Stimulated activated CD4-positive, alpha-beta T cell treated with anti-CD3 and anti-CD28 coated beads, Interleukin-4, amount 100 ng/mL, for 4 hours (primary cell): ENCODE measurements around the gene LMBR1.
"Not testable (repeated sequence)": the region's sequence is repeated elsewhere in the genome, so short reads cannot be mapped to it uniquely, and the experiment has no call there.

Experiments
- DNase-seq, 2 experiments: peaks; one replicate each; pipeline ENCODE4 v3.0.0-alpha.2; 2020

LMBR1 gene

GRCh38 chr7:156752367-156753228 is 140.4 kb downstream of the LMBR1 start:
- DNase-seq = no peak

GRCh38 chr7:156751319-156751718 is 141.7 kb downstream of the LMBR1 start:
- DNase-seq = peak; percentile 14 to 39

DNA sequence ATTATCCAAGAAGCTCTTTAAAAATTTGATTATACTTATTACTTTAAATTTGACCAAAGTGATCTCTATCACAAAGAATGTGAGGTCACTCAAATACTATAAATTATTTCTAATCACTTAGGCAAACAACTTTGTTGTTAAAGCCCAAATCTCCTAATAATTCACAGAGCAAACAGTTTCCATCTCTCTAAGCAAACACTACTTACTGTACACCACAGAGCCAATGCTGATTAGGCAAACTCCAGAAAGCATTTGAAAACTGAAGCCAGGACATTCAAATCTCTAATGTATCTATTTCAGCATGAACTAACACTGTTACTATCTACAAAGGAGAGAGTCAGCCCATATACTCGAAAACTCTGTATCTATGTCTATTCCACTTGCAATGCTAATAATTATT is 145.3 kb downstream of the LMBR1 start:
- DNase-seq = no peak

GRCh38 chr7:156746891-156747290 is 146.1 kb downstream of the LMBR1 start:
- no peak for DNase-seq

DNA sequence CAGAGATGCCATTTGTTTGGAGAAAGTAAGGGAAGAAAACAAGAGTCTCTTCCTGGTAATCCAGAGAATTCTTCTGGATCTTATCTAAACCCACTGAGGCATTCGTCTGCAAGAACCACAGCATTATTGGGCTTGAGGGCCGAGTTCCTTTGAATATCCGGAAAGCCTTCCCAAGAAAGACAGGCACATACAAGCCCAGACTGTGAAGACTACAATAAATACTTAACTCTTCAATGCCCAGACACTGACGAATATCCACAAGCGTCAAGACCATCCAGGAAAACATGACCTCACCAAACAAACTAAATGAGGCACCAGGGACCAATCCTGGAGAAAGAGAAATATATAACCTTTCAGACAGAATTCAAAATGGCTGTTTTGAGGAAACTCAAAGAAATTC is 153.4 kb downstream of the LMBR1 start:
- DNase-seq = no peak

DNA sequence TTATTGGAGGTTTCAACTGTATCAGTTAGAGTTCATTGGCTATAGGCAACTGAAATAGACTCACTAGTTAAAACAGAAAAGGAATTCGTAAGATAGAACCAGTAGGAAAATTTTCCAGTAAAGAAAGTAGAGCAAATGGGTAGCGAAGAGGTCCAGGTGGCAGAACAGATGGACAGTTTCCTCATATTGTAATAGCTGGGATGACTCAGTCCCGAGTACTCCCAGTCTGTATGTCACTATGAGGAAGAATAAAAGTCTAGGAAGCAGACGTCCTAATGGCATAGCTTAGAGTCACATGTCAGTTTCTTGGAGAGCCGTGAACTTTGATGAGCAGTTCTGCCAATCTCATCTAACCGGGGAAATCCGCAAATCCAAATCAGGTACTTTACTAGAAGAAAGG is 157.1 kb downstream of the LMBR1 start:
- no peak for DNase-seq

DNA sequence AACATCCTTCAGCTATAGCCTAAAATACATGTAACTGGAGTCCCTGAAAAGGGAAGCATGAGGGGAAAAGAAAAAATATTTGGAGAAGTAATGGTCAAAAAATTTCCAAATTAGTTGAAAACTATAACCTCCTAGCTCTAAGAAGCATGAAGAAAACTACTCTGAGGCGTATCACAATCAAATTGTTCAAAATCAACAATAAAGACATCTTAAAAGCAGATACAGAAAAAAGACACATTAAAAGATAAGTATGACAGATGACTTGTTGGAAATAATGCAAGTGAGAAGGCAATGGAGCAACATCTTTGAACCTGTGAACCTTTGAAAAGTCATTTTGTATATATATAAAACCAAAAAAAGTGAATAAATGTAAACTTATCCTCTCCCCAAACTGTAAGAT is 159.3 kb downstream of the LMBR1 start:
- DNase-seq = no peak

- no peak for DNase-seq
Observed at GRCh38 chr7:156732091-156732625, 160.8 kb downstream of the LMBR1 start.

- no peak for DNase-seq
Observed at GRCh38 chr7:156731651-156732050, 161.3 kb downstream of the LMBR1 start.

GRCh38 chr7:156725936-156726335 is 167.0 kb downstream of the LMBR1 start:
- no peak for DNase-seq

GRCh38 chr7:156725073-156725472 is 167.9 kb downstream of the LMBR1 start:
- no peak for DNase-seq

DNA sequence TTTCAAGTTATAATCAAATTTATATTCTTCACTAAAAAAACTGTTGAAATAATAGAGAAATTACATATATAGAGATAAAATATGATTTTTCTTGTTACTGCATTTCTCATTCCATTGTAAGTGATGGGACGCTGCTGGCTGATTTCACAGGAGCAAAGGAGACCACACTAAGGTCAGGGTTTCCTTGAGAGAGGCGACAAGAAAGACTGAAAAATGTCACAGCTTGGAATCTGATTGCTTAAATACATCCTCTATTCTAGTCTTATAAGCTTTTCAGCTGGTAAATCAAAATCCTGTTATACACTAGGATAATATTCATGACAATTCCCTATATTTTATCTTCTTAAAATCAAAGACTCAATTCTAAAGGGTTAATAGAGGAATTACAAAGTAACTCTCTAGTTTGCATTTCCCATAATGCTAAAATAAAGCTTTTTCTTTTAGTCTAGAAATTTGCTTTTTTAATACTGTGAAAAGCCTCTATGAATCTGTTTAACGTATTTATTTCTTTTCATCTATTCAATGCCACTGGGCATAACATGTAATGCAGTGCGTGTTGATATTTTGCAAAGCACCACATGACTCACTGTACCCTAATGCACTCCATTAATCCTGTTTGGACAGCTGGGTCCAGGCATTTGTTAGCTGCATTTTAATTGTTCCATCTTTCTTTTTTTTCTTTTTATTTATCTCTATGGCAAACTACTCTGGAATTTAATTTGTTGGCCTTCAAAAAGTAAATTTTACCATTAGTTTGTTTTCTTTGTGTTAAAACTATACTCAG is 170.7 kb downstream of the LMBR1 start:
- no peak for DNase-seq

- DNase-seq = no peak
Observed at GRCh38 chr7:156703773-156704482, 189.1 kb downstream of the LMBR1 start.

DNA sequence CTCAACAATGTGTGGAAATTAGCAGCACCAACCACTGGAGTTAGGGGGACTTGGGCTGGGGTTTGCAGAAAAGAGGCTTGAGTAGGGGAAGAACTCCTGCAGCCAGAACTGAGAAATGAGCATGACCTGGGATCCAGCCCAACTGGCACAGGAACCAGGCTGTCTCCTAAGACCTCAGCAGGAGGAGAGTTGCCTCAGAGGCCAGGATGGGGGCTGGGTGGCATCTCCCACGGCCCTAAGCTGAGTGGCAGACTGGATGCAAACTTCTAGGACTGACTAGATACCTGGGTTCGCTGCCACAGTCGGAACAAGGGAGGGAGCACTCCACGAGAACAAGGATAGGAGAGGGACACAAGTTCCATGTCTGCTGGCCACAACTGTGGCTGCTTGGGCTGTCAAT is 189.8 kb downstream of the LMBR1 start:
- no peak for DNase-seq

- DNase-seq = no peak
Observed at GRCh38 chr7:156702399-156702798, 190.6 kb downstream of the LMBR1 start.

- DNase-seq = not testable (repeated sequence)
Observed at GRCh38 chr7:156701787-156702186, 191.2 kb downstream of the LMBR1 start.

GRCh38 chr7:156698512-156698911 is 194.5 kb downstream of the LMBR1 start:
- not testable (repeated sequence) for DNase-seq

DNA sequence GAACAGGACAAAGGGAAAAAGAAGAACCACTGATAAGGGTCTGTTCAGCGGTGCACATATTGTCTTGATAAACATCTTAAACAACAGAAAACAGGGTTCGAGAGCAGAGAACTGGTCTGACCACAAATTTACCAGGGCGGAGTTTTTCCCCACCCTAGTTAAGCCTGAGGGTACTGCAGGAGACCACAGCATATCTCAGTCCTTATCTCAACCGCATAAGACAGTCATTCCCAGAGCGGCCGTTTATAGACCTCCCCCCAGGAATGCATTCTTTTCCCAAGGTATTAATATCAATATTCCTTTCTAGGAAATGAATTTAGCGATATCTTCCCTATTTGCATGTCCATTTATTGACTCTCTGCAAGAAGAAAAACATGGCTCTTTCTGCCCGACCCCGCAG is 195.7 kb downstream of the LMBR1 start:
- not testable (repeated sequence) for DNase-seq

- DNase-seq = no peak
Observed at GRCh38 chr7:156693627-156694026, 199.4 kb downstream of the LMBR1 start.

GRCh38 chr7:156692849-156693248 is 200.1 kb downstream of the LMBR1 start:
- no peak for DNase-seq

GRCh38 chr7:156691764-156692163 is 201.2 kb downstream of the LMBR1 start:
- no peak for DNase-seq

DNA sequence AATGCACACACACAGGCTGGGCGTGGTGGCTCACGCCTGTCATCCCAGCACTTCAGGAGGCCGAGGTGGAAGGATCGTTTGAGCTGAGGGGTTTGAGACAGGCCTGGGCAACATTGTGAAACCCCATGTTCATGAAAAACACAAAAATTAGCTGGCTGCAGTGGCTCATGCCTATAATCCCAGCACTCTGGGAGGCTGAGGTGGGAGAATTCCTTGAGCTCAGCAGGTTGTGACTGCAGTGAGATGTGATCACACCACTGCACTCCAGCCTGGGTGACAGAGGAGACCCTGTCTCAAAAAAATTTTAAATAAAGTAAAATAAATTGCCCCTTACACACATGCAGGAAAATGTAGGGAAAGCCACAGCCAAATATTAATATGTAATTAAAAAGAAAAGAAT is 208.3 kb downstream of the LMBR1 start:
- no peak for DNase-seq

- no peak for DNase-seq
Observed at GRCh38 chr7:156684251-156684650, 208.7 kb downstream of the LMBR1 start.
